GM12878 (cell line): ENCODE data around the gene HNRNPDL. TPM values are rescaled to one million over a fixed set of nuclear protein-coding genes. Genes with fewer than 3 reads are reported as not detected.

Source experiments
- ATAC-seq: fragments of 200-7000 bp; cut with Tn5 transposase; 3 replicates; pipeline ENCODE4 v1.9.1; 2020; ENCODE audit warnings: mild to moderate bottlenecking, moderate library complexity
- BruUV-seq: library from RNA; stranded (reverse); fragments of 400-500 nt; replicated peaks from 2 replicates; lab custom pipeline; 2021; lab: Mats Ljungman, UMichigan
- CTCF ChIA-PET: fragments of 300-600 bp; sonication (Branson Sonifier 250); formaldehyde crosslinking; extraction: SDS; loops from one replicate; lab custom pipeline; 2021; ENCODE audit warnings: inconsistent platforms; lab: Yijun Ruan, JAX
- POLR2A ChIA-PET: fragments of 350-600 bp; formaldehyde crosslinking; extraction: SDS; loops from one replicate; lab custom pipeline; 2021; ENCODE audit warnings: inconsistent platforms; lab: Charles Lee
- RAD21 ChIA-PET: fragments of 300-600 bp; sonication (Branson Sonifier 250); formaldehyde crosslinking; loops from one replicate; lab custom pipeline; 2023; ENCODE audit warnings: antibody characterized with exemption; ENCODE audit not compliant: unreplicated experiment; lab: Charles Lee
- SMC1A ChIA-PET: fragments of 300-600 bp; sonication (Branson Sonifier 250); formaldehyde crosslinking; loops from one replicate; lab custom pipeline; 2023; ENCODE audit not compliant: unreplicated experiment, uncharacterized antibody; lab: Charles Lee
- DNase-seq: peaks from one replicate; pipeline ENCODE4 v3.0.0-alpha.2; 2011; ENCODE audit warnings: low read depth, low spot score
- FAIRE-seq: peaks from 3 replicates; lab custom pipeline; 2011; peaks lifted over from hg19 to GRCh38; lab: Jason Lieb, UNC
- H2AFZ ChIP-seq: 2 replicates; pipeline ENCODE4 v1.6.0; 2011; ENCODE audit warnings: low read depth, low read length, control low read depth; ENCODE audit not compliant: control insufficient read depth
- H3K27ac ChIP-seq: 2 replicates; pipeline ENCODE4 v1.5.1; 2011; ENCODE audit warnings: control low read depth; ENCODE audit not compliant: control insufficient read depth, insufficient read depth
- H3K27me3 ChIP-seq, 2 experiments: replicated peaks in 1 of 2; 2 replicates each; pipeline versions ENCODE4 v1.6.0 to v1.6.1; 2011; ENCODE audit warnings: low read length in 1 of 2; ENCODE audit not compliant: control insufficient read depth in 2 of 2, insufficient read depth in 2 of 2
- H3K36me3 ChIP-seq, 2 experiments: 2 replicates each; pipeline ENCODE4 v1.5.1; 2011; ENCODE audit warnings: low read length in 1 of 2; ENCODE audit not compliant: control insufficient read depth in 2 of 2, insufficient read depth in 2 of 2
- H3K4me1 ChIP-seq: 2 replicates; pipeline ENCODE4 v1.6.1; 2011; ENCODE audit warnings: mild to moderate bottlenecking, low read length, moderate library complexity, mixed read lengths; ENCODE audit not compliant: control insufficient read depth, insufficient read depth
- H3K4me2 ChIP-seq: 2 replicates; pipeline ENCODE4 v1.6.0; 2011; ENCODE audit warnings: control low read depth; ENCODE audit not compliant: control insufficient read depth, insufficient read depth
- H3K4me3 ChIP-seq: fragments of 200-600 bp; sonication (generic); 2 replicates; pipeline ENCODE4 v1.5.1; 2016
- H3K79me2 ChIP-seq: 2 replicates; pipeline ENCODE4 v1.6.0; 2011; ENCODE audit warnings: low read length; ENCODE audit not compliant: control insufficient read depth, insufficient read depth
- H3K9ac ChIP-seq: 2 replicates; pipeline ENCODE4 v1.8.0; 2011; ENCODE audit warnings: low read length, control low read depth, mixed read lengths; ENCODE audit not compliant: control insufficient read depth, insufficient read depth
- H3K9me3 ChIP-seq: replicated peaks from 3 replicates; pipeline ENCODE4 v1.5.1; 2011; ENCODE audit warnings: mild to moderate bottlenecking, low read length; ENCODE audit not compliant: control insufficient read depth, insufficient read depth
- H4K20me1 ChIP-seq: 2 replicates; pipeline ENCODE4 v1.6.0; 2011; ENCODE audit not compliant: control insufficient read depth, insufficient read depth
- ASH2L ChIP-seq: fragments of 300-600, 200-600 bp; sonication (generic); IDR thresholded peaks from 2 replicates; pipeline ENCODE4 v1.6.1; 2017; ENCODE audit warnings: low read depth, mild to moderate bottlenecking, borderline replicate concordance
- ATF3 ChIP-seq: IDR thresholded peaks from 2 replicates; pipeline ENCODE4 v1.6.1; 2011; ENCODE audit warnings: low read depth, mild to moderate bottlenecking, low read length, moderate library complexity, borderline replicate concordance; ENCODE audit errors: extremely low read depth
- BRCA1 ChIP-seq: IDR thresholded peaks from 2 replicates; pipeline ENCODE4 v1.6.1; 2011; ENCODE audit warnings: low read depth, low read length, improper control_type of control experiment
- CBFB ChIP-seq: IDR thresholded peaks from 2 replicates; pipeline ENCODE4 v1.6.1; 2016; ENCODE audit warnings: antibody characterized with exemption, low read depth
- CBX3 ChIP-seq: fragments of 200-600 bp; sonication (generic); IDR thresholded peaks from 2 replicates; pipeline ENCODE4 v1.6.1; 2016; ENCODE audit warnings: low read depth, borderline replicate concordance
- EED ChIP-seq: sonication (generic); IDR thresholded peaks from 2 replicates; pipeline ENCODE4 v1.6.1; 2016; ENCODE audit warnings: antibody characterized with exemption, low read depth
- FOXM1 ChIP-seq: IDR thresholded peaks from 2 replicates; pipeline ENCODE4 v1.6.1; 2012; ENCODE audit warnings: low read depth, mild to moderate bottlenecking, inconsistent platforms, low read length, moderate library complexity
- GABPA ChIP-seq: IDR thresholded peaks from 2 replicates; pipeline ENCODE4 v1.6.1; 2014; ENCODE audit warnings: antibody characterized with exemption, low read depth, mild to moderate bottlenecking, inconsistent platforms
- HDGF ChIP-seq: fragments of 450-650 bp; IDR thresholded peaks from 2 replicates; pipeline ENCODE4 v1.6.1; 2016; ENCODE audit warnings: antibody characterized with exemption
- IKZF2 ChIP-seq, 2 experiments: fragments of 450-650 bp; IDR thresholded peaks; 2 replicates each; pipeline ENCODE4 v1.6.1; 2017; ENCODE audit warnings: mild to moderate bottlenecking in 2 of 2, moderate library complexity in 2 of 2
- MLLT1 ChIP-seq: fragments of 450-650 bp; IDR thresholded peaks from 2 replicates; pipeline ENCODE4 v1.6.1; 2016; ENCODE audit warnings: mild to moderate bottlenecking
- MTA2 ChIP-seq: fragments of 450-650 bp; IDR thresholded peaks from 2 replicates; pipeline ENCODE4 v1.6.1; 2016; ENCODE audit warnings: low read depth, mild to moderate bottlenecking, moderate library complexity
- MYC ChIP-seq: IDR thresholded peaks from 2 replicates; pipeline ENCODE4 v1.6.1; 2011; ENCODE audit warnings: mild to moderate bottlenecking, low read length, moderate library complexity, inconsistent platforms; ENCODE audit not compliant: insufficient read depth, insufficient replicate concordance, insufficient read length, severe bottlenecking
- NBN ChIP-seq: fragments of 450-650 bp; IDR thresholded peaks from 2 replicates; pipeline ENCODE4 v1.6.1; 2016
- NFYB ChIP-seq: IDR thresholded peaks from 2 replicates; pipeline ENCODE4 v1.6.1; 2011; ENCODE audit warnings: low read depth, mild to moderate bottlenecking, low read length, improper control_type of control experiment, moderate library complexity; ENCODE audit not compliant: insufficient read depth
- SMAD1 ChIP-seq: fragments of 450-650 bp; IDR thresholded peaks from 2 replicates; pipeline ENCODE4 v1.6.1; 2018; ENCODE audit warnings: mild to moderate bottlenecking, low read depth; ENCODE audit not compliant: partially characterized antibody
- STAT1 ChIP-seq: fragments of 450-650 bp; conservative IDR thresholded peaks from 2 replicates; pipeline ENCODE4 v1.6.1; 2014; ENCODE audit warnings: antibody characterized with exemption, mild to moderate bottlenecking
- ZBED1 ChIP-seq: IDR thresholded peaks from 2 replicates; pipeline ENCODE4 v1.6.1; 2016; ENCODE audit warnings: borderline replicate concordance
- ZNF217 ChIP-seq: fragments of 450-650 bp; IDR thresholded peaks from 2 replicates; pipeline ENCODE4 v1.6.1; 2017; ENCODE audit warnings: antibody characterized with exemption, mild to moderate bottlenecking
- WGBS: methylation state at CpG from one replicate; pipeline ENCODE4 v1.1.6; 2016; ENCODE audit warnings: low lambda C conversion rate; ENCODE audit not compliant: insufficient replicate concordance, insufficient coverage; ENCODE audit errors: missing lambda C conversion rate; 5-methylcytosine and 5-hydroxymethylcytosine counted together
- in situ Hi-C: fragments of 300-500 bp; cut with MboI; formaldehyde crosslinking; loops from 9 replicates; pipeline ENCODE4 v1.14.3; 2018; ENCODE audit warnings: mixed read lengths
- intact Hi-C: fragments of 100-400 bp; cut with micrococcal nuclease; formaldehyde crosslinking; loops from one replicate; pipeline ENCODE4 v1.14.2; 2022; ENCODE audit not compliant: unreplicated experiment
- polyA plus RNA-seq, 11 experiments: library from polyadenylated mRNA; depleted of rRNA in 4 of 11; unstranded in 6 of 11; stranded (reverse) in 5 of 11; fragments of >200 nt; fragmentation: Nextera tagmentation in 4 of 11; fragmentation: Illumina TruSeq in 1 of 11; extraction: Ambion mirVana in 4 of 11; extraction: Trizol in 1 of 11; gene quantifications; 1 replicate in 1 of 11; 2 replicates in 10 of 11; pipeline versions ENCODE4 v1.2.1 to v1.2.3, GENCODE V29; 2011 to 2016; ENCODE audit warnings: inconsistent platforms in 2 of 11, missing spikeins in 2 of 11, low read depth in 1 of 11
- total RNA-seq, 4 experiments: library from RNA; depleted of rRNA in 3 of 4; stranded (reverse); fragments of >200 nt in 3 of 4; fragmentation: Illumina TruSeq in 1 of 4; extraction: Trizol in 1 of 4; gene quantifications; 2 replicates each; pipeline versions ENCODE4 v1.2.1 to v1.2.3, GENCODE V29; 2013 to 2021

Gene HNRNPDL
- total and polyA plus RNA-seq, 10 of the 15 experiments (the other 5 are each of a cell fraction or from before 2014, with no cell fraction given), result 217 to 510 (median 345) TPM

- Histone ChIP-seq H4K20me1 (peaks cover 16% of the 10 kb centered on the region), H3K4me1 (peaks cover 3% of the 10 kb centered on the region; the same call in 1 of the 2 replicates), H3K9ac (peak overlapping the region; percentile 99), H3K4me3 (peak overlapping the region; percentile 69), H2AFZ (peak overlapping the region; percentile 87), H3K27ac (peak overlapping the region; percentile 98), H3K36me3 (peaks cover 2 to 14% of the 10 kb centered on the region in 2 experiments), H3K27me3 (no peaks in the 10 kb centered on the region), H3K9me3 (no peaks in the 10 kb centered on the region), H3K79me2 (peaks cover 93% of the 10 kb centered on the region), H3K4me2 (peak overlapping the region; percentile 75)
- in situ Hi-C loops, result no loop called here
- ChIA-PET RAD21 (interaction anchor here (1.5 kb wide), 1 partner anchor 10 kb away, joined by 5 read pairs; no protein-coding TSS in a partner anchor), SMC1A (interaction anchor here (1.0 to 1.8 kb wide), 4 partner anchors 11 to 468 kb away, joined by 3 to 5 read pairs (median 4); no protein-coding TSS in a partner anchor), CTCF (interaction anchor here (0.8 to 1.2 kb wide), 4 partner anchors 48 to 146 kb away, joined by 3 to 4 read pairs (median 4); no protein-coding TSS in a partner anchor), POLR2A (interaction anchor here (0.7 to 1.4 kb wide), 2 partner anchors 64 to 392 kb away, joined by 3 read pairs; no protein-coding TSS in a partner anchor)
- no peak for FAIRE-seq
- intact Hi-C loops, result loop anchor here (10.0 kb wide), 1 partner anchor 584 kb away; the partner anchor contains the start of gene LIN54
- peak; percentile 3 for ATAC-seq
- TSS peak; percentile 67 for BruUV-seq
- DNase-seq, result no peak
- WGBS, result 2% methylated on average over 33 of the region's 33 CpGs
- TF ChIP-seq NBN (peak; percentile 53), MYC (no peak), MTA2 (peak; percentile 24; the same call in 1 of the 2 replicates), HDGF (0 out of 2 replicates have a peak, but pooled peaks have one; percentile 37), MLLT1 (peak; percentile 53; the same call in 1 of the 2 replicates), STAT1 (no peak), IKZF2 (IDR thresholded peaks at IDR 0.05) (0 out of 4 replicates have a peak, but pooled peaks of 1 of the 2 experiments have one; percentile 9), SMAD1 (no peak), FOXM1 (no peak), CBX3 (no peak), CBFB (peak; percentile 4; the same call in 1 of the 2 replicates), ATF3 (no peak), ASH2L (no peak), BRCA1 (no peak), ZBED1 (no peak), NFYB (no peak), GABPA (peak; percentile 8; the same call in 1 of the 2 replicates), EED (0 out of 2 replicates have a peak, but pooled peaks have one; percentile 17), ZNF217 (no peak)
Observed at GRCh38 chr4:82430964-82431745, 893 bp upstream of the HNRNPDL start.
